Right kidney (tissue), 1 donor: Measurements from ENCODE around the gene RPS27A.
"Not testable (repeated sequence)": the region's sequence is repeated elsewhere in the genome, so short reads cannot be mapped to it uniquely, and the experiment has no call there.

Experiments used
- DNase-seq: peaks from one replicate; pipeline ENCODE4 v3.0.0-alpha.2; 2016

Gene RPS27A

DNA sequence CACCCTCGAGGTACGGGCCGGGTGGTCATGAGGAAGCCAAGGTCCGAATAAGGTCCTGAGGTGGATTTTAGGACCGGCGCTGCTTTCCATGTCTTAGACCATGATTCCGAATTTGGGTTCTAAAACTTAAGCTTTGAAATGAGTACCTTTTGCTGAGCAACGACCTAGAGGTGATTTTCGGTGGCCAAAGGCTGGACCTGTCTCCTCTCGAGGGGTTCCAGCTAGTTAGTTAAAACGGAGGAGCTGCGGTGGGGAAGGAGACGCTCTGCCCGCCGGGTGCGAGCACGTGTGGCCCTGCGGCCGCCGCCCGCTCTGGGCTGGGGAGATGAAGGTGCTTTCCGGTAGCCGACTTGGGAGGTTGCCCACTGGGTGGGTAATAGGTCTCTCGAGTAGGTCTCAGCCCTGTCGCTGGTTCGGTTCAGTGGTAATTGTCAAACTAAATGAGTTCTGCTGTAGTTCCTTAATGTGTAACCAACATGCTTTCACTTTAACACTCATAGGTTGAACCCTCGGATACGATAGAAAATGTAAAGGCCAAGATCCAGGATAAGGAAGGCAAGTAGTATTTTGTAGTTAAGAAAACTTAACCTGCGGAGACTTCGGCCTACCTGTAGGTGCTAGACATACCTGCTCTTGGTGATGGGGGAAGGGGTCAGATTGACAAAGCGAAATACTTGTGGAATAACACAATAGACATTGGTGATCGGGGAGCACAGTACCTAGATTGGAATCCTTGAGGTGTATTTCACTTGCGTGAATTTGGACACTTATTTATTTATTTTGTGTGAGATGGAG, 572 bp downstream of the RPS27A start:
- DNase-seq, result peak; percentile 86

GRCh38 chr2:55233658-55233940, 1.1 kb downstream of the RPS27A start:
- no peak for DNase-seq

DNA sequence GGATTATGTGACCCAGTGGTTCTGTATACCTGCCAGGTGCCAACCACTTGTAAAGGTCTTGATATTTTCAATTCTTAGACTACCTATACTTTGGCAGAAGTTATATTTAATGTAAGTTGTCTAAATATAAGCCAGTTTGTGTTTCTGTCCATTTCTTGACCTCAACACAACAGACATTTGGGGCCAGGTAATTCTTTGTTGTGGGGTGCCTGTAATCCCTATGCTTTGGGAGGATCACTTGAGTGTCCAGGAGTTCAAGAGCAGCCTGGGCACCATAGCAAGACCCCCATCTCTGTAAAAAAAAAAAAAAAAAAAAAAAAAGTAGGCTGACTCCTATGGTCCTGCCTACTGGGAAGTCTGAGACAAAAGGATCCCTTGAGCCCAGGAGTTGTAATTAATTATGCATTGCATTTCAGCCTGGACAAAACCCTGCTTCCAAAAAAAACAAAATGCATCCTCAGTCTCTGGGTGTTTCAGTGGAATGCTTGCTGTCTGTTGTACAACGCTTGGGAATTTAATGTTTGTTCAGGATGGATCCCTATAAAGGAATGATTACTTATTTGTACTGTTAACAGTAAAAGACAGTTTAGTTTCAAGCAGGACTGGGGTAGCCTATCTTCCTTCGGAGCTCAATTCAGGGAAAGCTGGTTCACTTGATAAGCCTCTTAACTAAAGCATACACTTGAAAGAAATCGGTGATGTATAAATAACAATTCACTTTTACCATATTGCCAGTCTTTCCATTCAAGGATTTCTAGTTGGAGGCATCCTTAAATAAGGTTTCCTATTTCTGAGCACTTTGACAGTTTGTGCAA, 3.4 kb downstream of the RPS27A start:
- no peak for DNase-seq

- DNase-seq, result no peak
These were observed 4.6 kb downstream of the RPS27A start for GRCh38 chr2:55236992-55237543.

DNA sequence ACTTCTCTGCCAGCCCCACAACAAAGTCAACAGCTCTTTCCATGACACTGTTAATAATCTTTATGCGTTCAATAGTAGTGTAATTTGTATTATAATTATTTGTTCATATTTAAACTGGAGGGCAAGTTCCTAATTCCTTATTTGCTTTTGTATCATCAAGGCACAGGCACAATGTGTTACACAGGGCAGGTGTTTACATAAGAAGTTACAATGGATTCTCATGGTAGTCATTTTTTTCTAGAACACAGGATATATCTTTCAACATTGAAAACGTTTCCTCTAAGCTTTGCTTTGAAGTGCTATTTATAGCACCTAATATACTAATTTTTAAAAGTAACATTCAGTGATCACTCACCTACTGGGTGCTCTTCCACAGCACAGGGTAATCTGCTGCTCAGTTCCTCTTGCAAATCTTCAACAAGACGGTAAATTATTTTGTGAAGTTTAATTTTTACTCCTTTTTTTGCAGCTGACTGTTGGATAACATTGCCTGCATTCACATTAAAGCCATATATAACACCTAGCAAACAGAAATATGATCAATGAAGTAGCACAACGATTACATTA, 7.3 kb downstream of the RPS27A start:
- no peak for DNase-seq

DNA sequence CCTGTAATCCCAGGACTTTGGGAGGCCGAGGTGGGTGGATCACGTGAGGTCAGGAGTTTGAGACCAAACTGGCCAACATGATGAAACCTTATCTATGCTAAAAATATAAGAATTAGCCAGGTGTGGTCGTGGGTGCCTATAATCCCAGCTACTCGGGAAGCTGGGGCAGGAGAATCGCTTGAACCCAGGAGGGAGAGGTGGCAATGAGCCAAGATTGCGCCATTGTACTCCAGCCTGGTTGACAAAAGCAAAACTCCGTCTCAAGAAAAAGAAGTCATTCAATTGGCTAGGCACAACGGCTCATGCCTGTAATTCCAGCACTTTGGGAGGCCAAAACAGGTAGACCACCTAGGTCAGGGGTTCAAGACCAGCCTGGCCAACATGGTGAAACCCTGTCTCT, 9.1 kb downstream of the RPS27A start:
- DNase-seq, result not testable (repeated sequence)

DNA sequence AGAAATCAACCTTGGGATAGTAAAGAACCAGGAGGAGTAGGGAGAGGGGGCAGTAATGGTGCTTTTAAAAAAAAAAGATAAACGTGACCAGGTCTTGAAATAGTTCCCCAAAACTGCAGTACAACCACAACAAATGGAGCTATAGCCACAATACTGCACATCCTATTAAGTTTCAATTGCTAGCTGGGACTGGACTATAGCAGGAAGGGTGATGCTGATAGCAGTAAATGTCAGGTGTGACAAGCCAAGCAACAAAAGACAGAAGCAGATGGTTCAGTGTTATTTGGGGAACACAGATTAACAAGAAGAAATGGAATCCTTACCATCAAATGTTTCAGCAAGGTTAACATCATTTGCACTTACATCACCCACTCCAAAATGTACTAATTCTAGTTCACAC, 10.1 kb downstream of the RPS27A start:
- DNase-seq, result no peak

- no peak for DNase-seq
These were observed 12.9 kb downstream of the RPS27A start for GRCh38 chr2:55245411-55245810.

- DNase-seq, result no peak
These were observed 14.5 kb downstream of the RPS27A start for GRCh38 chr2:55247025-55247424.

DNA sequence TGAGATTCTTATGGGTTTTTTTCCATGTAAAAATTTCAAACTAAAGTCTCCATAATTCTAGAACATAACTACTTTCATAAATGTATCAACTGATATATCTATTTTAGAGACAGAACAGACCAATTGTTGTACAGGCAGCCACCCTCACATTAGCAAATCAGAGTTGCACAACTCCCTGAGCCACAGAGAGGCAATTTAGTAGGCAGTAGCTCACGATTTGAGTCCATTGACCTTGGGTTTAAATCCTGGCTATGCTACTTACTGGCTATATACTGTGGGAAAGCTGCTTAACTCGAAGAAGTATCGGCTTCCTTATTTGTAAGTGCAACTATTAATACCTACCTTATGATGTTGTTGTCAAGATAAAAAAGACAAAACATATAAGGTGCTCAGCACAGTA, 20.3 kb downstream of the RPS27A start:
- DNase-seq, result no peak

- not testable (repeated sequence) for DNase-seq
These were observed 27.1 kb downstream of the RPS27A start for GRCh38 chr2:55259586-55259985.

GRCh38 chr2:55268288-55268906, 35.9 kb downstream of the RPS27A start:
- DNase-seq, result no peak

GRCh38 chr2:55268907-55269644, 36.6 kb downstream of the RPS27A start, which contains the start of gene MTIF2:
Gene MTIF2 (minus strand): TSS chr2:55269231. CDS start chr2:55263858, 5,373 bp downstream.
- DNase-seq, result peak; percentile 86

GRCh38 chr2:55269645-55269990, 37.1 kb downstream of the RPS27A start:
- DNase-seq, result peak; percentile 25

GRCh38 chr2:55274346-55274745, 41.9 kb downstream of the RPS27A start:
- not testable (repeated sequence) for DNase-seq

DNA sequence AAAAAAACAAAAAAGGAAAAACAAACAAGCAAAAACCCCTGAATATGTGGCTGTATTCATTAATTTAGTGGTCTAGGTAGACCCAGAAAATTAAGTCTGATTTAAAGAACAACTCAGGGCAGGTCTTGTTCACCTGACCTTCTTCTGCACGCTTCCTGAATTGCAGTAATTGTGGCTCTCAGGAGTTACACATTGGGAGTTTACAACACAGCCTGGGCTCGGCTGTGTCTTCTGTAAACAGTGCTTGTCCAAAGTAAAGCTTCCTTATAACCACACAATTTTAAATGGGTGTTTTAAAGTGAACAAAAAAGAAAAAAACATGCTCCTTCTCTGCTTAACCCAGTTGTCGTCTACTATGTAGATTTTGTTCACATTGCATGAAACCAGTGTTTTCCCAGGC, 44.8 kb downstream of the RPS27A start:
- no peak for DNase-seq

- peak; percentile 24 for DNase-seq
These were observed 46.8 kb downstream of the RPS27A start for GRCh38 chr2:55279214-55279835.

GRCh38 chr2:55279859-55280424, 47.5 kb downstream of the RPS27A start:
- not testable (repeated sequence) for DNase-seq

DNA sequence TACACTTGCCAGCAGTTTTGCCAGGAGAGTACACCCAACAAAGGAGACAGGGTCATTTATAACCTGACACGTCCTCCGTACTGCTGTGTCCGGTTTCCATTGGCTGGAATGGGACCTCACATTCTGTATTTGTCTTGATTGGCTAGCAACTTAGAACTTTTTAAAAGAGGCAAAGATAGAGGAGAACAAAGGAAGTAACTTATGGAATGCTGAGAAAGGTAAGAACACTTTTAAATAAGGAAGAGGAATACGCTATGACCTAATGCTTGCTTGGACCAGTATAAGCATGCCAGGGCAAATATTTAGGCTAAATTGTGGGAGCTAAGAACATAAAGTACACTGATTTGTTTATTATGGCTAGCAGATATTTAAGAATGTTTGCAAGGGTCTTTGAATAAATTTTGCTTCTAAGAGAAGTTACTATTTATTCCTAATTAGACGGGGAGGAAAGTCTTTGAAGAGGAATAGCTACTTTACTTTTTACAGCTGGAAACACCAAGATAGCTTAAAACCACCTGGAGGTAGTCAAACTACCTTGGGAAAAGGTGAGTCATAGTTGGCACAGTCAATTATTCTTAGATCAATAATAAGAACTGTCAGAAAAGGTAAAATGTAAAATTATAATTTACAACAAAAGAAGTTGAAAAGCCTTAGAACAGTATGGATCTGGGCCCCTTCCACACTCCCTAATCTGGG, 48.5 kb downstream of the RPS27A start:
- DNase-seq, result not testable (repeated sequence)

DNA sequence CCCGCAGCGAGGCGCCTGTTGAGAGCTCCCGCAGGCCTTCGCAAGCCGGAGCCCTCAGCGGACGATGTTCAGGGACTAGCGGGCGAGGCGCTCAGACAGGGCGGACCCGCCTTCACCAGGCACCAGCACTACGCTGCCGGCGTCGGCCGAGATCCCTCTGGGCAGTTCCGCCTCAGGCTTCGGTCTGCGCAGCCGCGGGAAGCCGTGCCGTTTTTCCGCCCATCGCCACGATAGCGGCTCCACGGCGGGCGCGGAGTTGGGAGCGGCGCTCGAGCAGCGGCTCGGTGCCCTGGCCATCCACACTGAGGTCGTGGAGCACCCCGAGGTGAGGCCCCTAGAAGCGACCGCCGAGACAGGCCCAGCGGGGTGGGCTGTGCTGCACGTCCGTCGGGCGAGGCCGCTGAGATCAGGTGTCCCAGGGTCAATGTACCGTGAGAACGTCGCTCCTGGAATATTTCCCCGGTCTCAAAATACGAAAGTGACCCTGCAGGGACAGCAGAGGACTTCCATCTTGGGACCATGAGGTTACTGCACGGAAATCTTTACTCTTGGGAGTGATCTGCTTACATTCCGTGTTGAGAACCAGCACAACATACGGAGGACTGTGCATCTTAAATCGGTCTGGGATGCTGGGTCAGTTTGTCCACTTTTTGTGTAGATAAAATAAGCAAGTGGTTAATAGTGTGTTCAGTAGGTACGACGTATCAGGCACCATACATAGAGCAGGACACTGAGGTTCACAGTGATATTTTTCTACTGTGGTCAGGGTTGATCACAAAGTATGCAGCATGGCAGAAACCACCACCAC, 49.8 kb downstream of the RPS27A start:
- peak; percentile 93 for DNase-seq
